ENCODE measurements around the gene CFAP221. TPM values are rescaled to one million over a fixed set of nuclear protein-coding genes. Genes with fewer than 3 reads are reported as not detected.

The CFAP221 gene
- total RNA-seq, 2 experiments from 2014 or later, result not detected

GRCh38 chr2:119522671-119523070, 21.6 kb upstream of the CFAP221 start:
- ATAC-seq, result no peak
- H3K4me3 Mint-ChIP-seq, result no peak overlapping the region

GRCh38 chr2:119523383-119523951, 20.8 kb upstream of the CFAP221 start:
- CTCF ChIA-PET, result no interaction called here

More at GRCh38 chr2:119522671-119523070, 21.6 kb upstream of the CFAP221 start:
- no peak overlapping the region for H3K27ac Mint-ChIP-seq
- DNase-seq, result no peak
- H3K4me1 Mint-ChIP-seq, result no peaks in the 10 kb centered on the region
- CTCF ChIA-PET, result no interaction called here
- no peaks in the 10 kb centered on the region for H3K9me3 Mint-ChIP-seq (ENCODE audit: low read depth)
- no peaks in the 10 kb centered on the region for H3K36me3 Mint-ChIP-seq
- H3K27me3 Mint-ChIP-seq, result peaks cover 41% of the 10 kb centered on the region

GRCh38 chr2:119523952-119524694, 20.1 kb upstream of the CFAP221 start, which contains the start of gene SCTR:
Gene SCTR (minus strand): TSS chr2:119524483. CDS start chr2:119524226, 257 bp downstream.
- Mint-ChIP-seq H3K36me3 (no peaks in the 10 kb centered on the region), H3K4me1 (no peaks in the 10 kb centered on the region), H3K27me3 (peaks cover 43% of the 10 kb centered on the region), H3K4me3 (no peak within 1 kb of the TSS), H3K27ac (no peak within 1 kb of the TSS), H3K9me3 (ENCODE audit: low read depth) (no peaks in the 10 kb centered on the region)
- ATAC-seq (no peak), DNase-seq (no peak)
- CTCF ChIA-PET, result no interaction called here

More at GRCh38 chr2:119523383-119523951, 20.8 kb upstream of the CFAP221 start:
- H3K4me3 Mint-ChIP-seq, result no peak overlapping the region
- no peak overlapping the region for H3K27ac Mint-ChIP-seq
- DNase-seq (no peak), ATAC-seq (no peak)
- H3K9me3 Mint-ChIP-seq (ENCODE audit: low read depth), result no peaks in the 10 kb centered on the region
- no peaks in the 10 kb centered on the region for H3K36me3 Mint-ChIP-seq
- H3K27me3 Mint-ChIP-seq, result peaks cover 43% of the 10 kb centered on the region
- no peaks in the 10 kb centered on the region for H3K4me1 Mint-ChIP-seq

- CTCF ChIA-PET, result no interaction called here
- H3K9me3 Mint-ChIP-seq (ENCODE audit: low read depth), result no peaks in the 10 kb centered on the region
- peaks cover 43% of the 10 kb centered on the region for H3K27me3 Mint-ChIP-seq
- no peak for DNase-seq
- H3K36me3 Mint-ChIP-seq, result no peaks in the 10 kb centered on the region
- no peak overlapping the region for H3K4me3 Mint-ChIP-seq
- no peak overlapping the region for H3K27ac Mint-ChIP-seq
- no peaks in the 10 kb centered on the region for H3K4me1 Mint-ChIP-seq
- no peak for ATAC-seq
These were observed 18.6 kb upstream of the CFAP221 start for GRCh38 chr2:119525614-119526013.

GRCh38 chr2:119527999-119528398, 16.2 kb upstream of the CFAP221 start:
- H3K4me1 Mint-ChIP-seq, result no peaks in the 10 kb centered on the region
- peaks cover 43% of the 10 kb centered on the region for H3K27me3 Mint-ChIP-seq
- H3K4me3 Mint-ChIP-seq, result no peak overlapping the region
- no peaks in the 10 kb centered on the region for H3K36me3 Mint-ChIP-seq
- H3K27ac Mint-ChIP-seq, result no peak overlapping the region
- ATAC-seq (no peak), DNase-seq (no peak)
- H3K9me3 Mint-ChIP-seq (ENCODE audit: low read depth), result peaks cover under 1% of the 10 kb centered on the region
- CTCF ChIA-PET, result no interaction called here

- H3K4me3 Mint-ChIP-seq, result no peak overlapping the region
- CTCF ChIA-PET, result no interaction called here
- peaks cover 10% of the 10 kb centered on the region for H3K9me3 Mint-ChIP-seq (ENCODE audit: low read depth)
- peaks cover 21% of the 10 kb centered on the region for H3K27me3 Mint-ChIP-seq
- no peak overlapping the region for H3K27ac Mint-ChIP-seq
- DNase-seq (no peak), ATAC-seq (no peak)
- H3K4me1 Mint-ChIP-seq, result no peaks in the 10 kb centered on the region
- H3K36me3 Mint-ChIP-seq, result no peaks in the 10 kb centered on the region
These were observed 13.0 kb upstream of the CFAP221 start for GRCh38 chr2:119531292-119531691.

- Mint-ChIP-seq H3K4me1 (no peaks in the 10 kb centered on the region), H3K9me3 (ENCODE audit: low read depth) (peaks cover 10% of the 10 kb centered on the region), H3K27me3 (peaks cover 17% of the 10 kb centered on the region), H3K4me3 (no peak overlapping the region), H3K27ac (no peak overlapping the region), H3K36me3 (no peaks in the 10 kb centered on the region)
- CTCF ChIA-PET, result no interaction called here
- ATAC-seq (no peak), DNase-seq (no peak)
These were observed 10.7 kb upstream of the CFAP221 start for GRCh38 chr2:119533560-119533959.

- Mint-ChIP-seq H3K4me1 (no peaks in the 10 kb centered on the region), H3K4me3 (no peak overlapping the region), H3K27me3 (peaks cover 26% of the 10 kb centered on the region), H3K36me3 (no peaks in the 10 kb centered on the region), H3K9me3 (ENCODE audit: low read depth) (peaks cover 10% of the 10 kb centered on the region), H3K27ac (no peak overlapping the region)
- no peak for ATAC-seq
- CTCF ChIA-PET, result no interaction called here
- no peak for DNase-seq
These were observed 8.0 kb upstream of the CFAP221 start for GRCh38 chr2:119536211-119536610.

GRCh38 chr2:119536707-119537106, 7.5 kb upstream of the CFAP221 start:
- no peaks in the 10 kb centered on the region for H3K4me1 Mint-ChIP-seq
- no peak overlapping the region for H3K4me3 Mint-ChIP-seq
- H3K9me3 Mint-ChIP-seq (ENCODE audit: low read depth), result peaks cover 10% of the 10 kb centered on the region
- no peak overlapping the region for H3K27ac Mint-ChIP-seq
- no peak for DNase-seq
- ATAC-seq, result no peak
- H3K27me3 Mint-ChIP-seq, result peaks cover 24% of the 10 kb centered on the region
- H3K36me3 Mint-ChIP-seq, result no peaks in the 10 kb centered on the region
- CTCF ChIA-PET, result interaction anchor here (0.6 to 0.7 kb wide), 2 partner anchors 471 to 1383 kb away, joined by 4 read pairs; no protein-coding TSS in a partner anchor

- H3K27ac Mint-ChIP-seq, result no peak overlapping the region
- no peaks in the 10 kb centered on the region for H3K4me1 Mint-ChIP-seq
- no peaks in the 10 kb centered on the region for H3K36me3 Mint-ChIP-seq
- CTCF ChIA-PET, result no interaction called here
- ATAC-seq (no peak), DNase-seq (no peak)
- peaks cover 10% of the 10 kb centered on the region for H3K9me3 Mint-ChIP-seq (ENCODE audit: low read depth)
- no peak overlapping the region for H3K4me3 Mint-ChIP-seq
- H3K27me3 Mint-ChIP-seq, result peaks cover 24% of the 10 kb centered on the region
These were observed 6.5 kb upstream of the CFAP221 start for GRCh38 chr2:119537792-119538191.

GRCh38 chr2:119541476-119541875, 2.8 kb upstream of the CFAP221 start:
- ATAC-seq (no peak), DNase-seq (no peak)
- peaks cover 4% of the 10 kb centered on the region for H3K4me1 Mint-ChIP-seq
- CTCF ChIA-PET, result no interaction called here
- peaks cover 57% of the 10 kb centered on the region for H3K27me3 Mint-ChIP-seq
- H3K9me3 Mint-ChIP-seq (ENCODE audit: low read depth), result no peaks in the 10 kb centered on the region
- H3K27ac Mint-ChIP-seq, result no peak overlapping the region
- no peak overlapping the region for H3K4me3 Mint-ChIP-seq
- H3K36me3 Mint-ChIP-seq, result peaks cover 1% of the 10 kb centered on the region

GRCh38 chr2:119544939-119545475, 758 bp downstream of the CFAP221 start:
- Mint-ChIP-seq H3K36me3 (peaks cover 1% of the 10 kb centered on the region), H3K4me3 (no peak overlapping the region), H3K27ac (no peak overlapping the region), H3K27me3 (peaks cover 53% of the 10 kb centered on the region), H3K9me3 (ENCODE audit: low read depth) (no peaks in the 10 kb centered on the region), H3K4me1 (peaks cover 4% of the 10 kb centered on the region)
- CTCF ChIA-PET, result no interaction called here
- ATAC-seq (no peak), DNase-seq (no peak)

- Mint-ChIP-seq H3K9me3 (ENCODE audit: low read depth) (no peaks in the 10 kb centered on the region), H3K4me1 (peaks cover 4% of the 10 kb centered on the region), H3K36me3 (peaks cover 1% of the 10 kb centered on the region), H3K27ac (no peak overlapping the region), H3K27me3 (peaks cover 49% of the 10 kb centered on the region), H3K4me3 (no peak overlapping the region)
- ATAC-seq, result no peak
- CTCF ChIA-PET, result no interaction called here
- no peak for DNase-seq
These were observed 1.7 kb downstream of the CFAP221 start for GRCh38 chr2:119545754-119546446.

- Mint-ChIP-seq H3K4me3 (no peak overlapping the region), H3K27ac (no peak overlapping the region)
- CTCF ChIA-PET, result no interaction called here
These were observed 2.2 kb downstream of the CFAP221 start for GRCh38 chr2:119546447-119546767.

More at GRCh38 chr2:119546447-119546767, 2.2 kb downstream of the CFAP221 start:
- Mint-ChIP-seq H3K36me3 (peaks cover 1% of the 10 kb centered on the region), H3K4me1 (peaks cover 4% of the 10 kb centered on the region), H3K27me3 (peaks cover 49% of the 10 kb centered on the region), H3K9me3 (ENCODE audit: low read depth) (no peaks in the 10 kb centered on the region)
- no peak for ATAC-seq
- no peak for DNase-seq
